Esophagus muscularis mucosa (tissue), 4 donors: ENCODE results near the gene HEATR5B. TPM values are rescaled to one million over a fixed set of nuclear protein-coding genes. Genes with fewer than 3 reads are reported as not detected.

Experiments used
- DNase-seq: peaks from one replicate; pipeline ENCODE4 v3.0.0-alpha.2; 2017; ENCODE audit errors: extremely low spot score
- H3K27ac ChIP-seq, 4 donors: fragments of 200-600 bp; sonication (generic); replicated peaks in 1 of 4; 1 replicate in 3 of 4; 2 replicates in 1 of 4; pipeline ENCODE4 v1.5.1; 2016 to 2019; ENCODE audit warnings: mild to moderate bottlenecking in 1 of 4
- H3K27me3 ChIP-seq, 4 donors: fragments of 200-600 bp; sonication (generic); one replicate each; pipeline versions ENCODE4 v1.5.1 to v1.6.0; 2016 to 2019
- H3K36me3 ChIP-seq, 4 donors: fragments of 200-600 bp; sonication (generic); one replicate each; pipeline ENCODE4 v1.5.1; 2016 to 2019
- H3K4me1 ChIP-seq, 4 donors: fragments of 200-600 bp; sonication (generic); one replicate each; pipeline ENCODE4 v1.5.1; 2016 to 2019
- H3K4me3 ChIP-seq, 4 donors: fragments of 200-600 bp; sonication (generic); 1 replicate in 2 of 4; 2 replicates in 2 of 4; pipeline ENCODE4 v1.5.1; 2016 to 2019; ENCODE audit warnings: mild to moderate bottlenecking in 4 of 4, moderate library complexity in 1 of 4
- H3K9me3 ChIP-seq, 4 donors: fragments of 200-600 bp; sonication (generic); 1 replicate in 3 of 4; 2 replicates in 1 of 4; pipeline ENCODE4 v1.5.1; 2016 to 2019
- CTCF ChIP-seq, 3 experiments: fragments of 200-600 bp in 2 of 3; fragments of 450-650 bp in 1 of 3; sonication (generic) in 2 of 3; IDR thresholded peaks; one replicate each; pipeline ENCODE4 v1.5.1; 2017 to 2019; ENCODE audit warnings: antibody characterized with exemption in 3 of 3, mild to moderate bottlenecking in 2 of 3, moderate library complexity in 1 of 3
- EP300 ChIP-seq: sonication (generic); formaldehyde crosslinking; IDR thresholded peaks from one replicate; pipeline ENCODE4 v1.6.1; 2017; ENCODE audit warnings: antibody characterized with exemption
- POLR2A ChIP-seq: fragments of 450-650 bp; IDR thresholded peaks from one replicate; pipeline ENCODE4 v1.6.1; 2017; ENCODE audit warnings: antibody characterized with exemption, moderate library complexity, mild to moderate bottlenecking, low read depth
- POLR2AphosphoS5 ChIP-seq, 2 donors: sonication (generic); formaldehyde crosslinking; IDR thresholded peaks; one replicate each; pipeline ENCODE4 v1.6.1; 2017; ENCODE audit warnings: antibody characterized with exemption in 2 of 2
- WGBS: methylation state at CpG from one replicate; pipeline ENCODE4 v1.1.5; 2018; 5-methylcytosine and 5-hydroxymethylcytosine counted together
- intact Hi-C: fragments of 100-400 bp; cut with DNase I; formaldehyde crosslinking; loops from one replicate; pipeline ENCODE4 v1.15.1; 2023
- total RNA-seq, 4 donors: library from RNA; depleted of rRNA; stranded (reverse); fragments of >200 nt; gene quantifications; one replicate each; pipeline versions ENCODE4 v1.1.0 to v1.2.1, GENCODE V29; 2016

Gene HEATR5B
- total RNA-seq, 4 donors from 2014 or later, result 14.6 to 21.2 (median 16.7) TPM

GRCh38 chr2:37105150-37105549, 21.0 kb upstream of the HEATR5B start:
- Histone ChIP-seq H3K4me1 (no peaks in the 10 kb centered on the region), H3K36me3 (peaks cover 54 to 97% (median 69%) of the 10 kb centered on the region in 4 donors), H3K27me3 (no peaks in the 10 kb centered on the region), H3K9me3 (no peaks in the 10 kb centered on the region), H3K4me3 (no peak overlapping the region), H3K27ac (no peak overlapping the region)
- intact Hi-C loops, result no loop called here
- no peak for DNase-seq
- 84% methylated on average over 5 of the region's 5 CpGs for WGBS
- TF ChIP-seq POLR2A (no peak), CTCF (IDR thresholded peaks at IDR 0.05) (no peak), EP300 (no peak), POLR2AphosphoS5 (IDR thresholded peaks at IDR 0.05) (no peak)

DNA sequence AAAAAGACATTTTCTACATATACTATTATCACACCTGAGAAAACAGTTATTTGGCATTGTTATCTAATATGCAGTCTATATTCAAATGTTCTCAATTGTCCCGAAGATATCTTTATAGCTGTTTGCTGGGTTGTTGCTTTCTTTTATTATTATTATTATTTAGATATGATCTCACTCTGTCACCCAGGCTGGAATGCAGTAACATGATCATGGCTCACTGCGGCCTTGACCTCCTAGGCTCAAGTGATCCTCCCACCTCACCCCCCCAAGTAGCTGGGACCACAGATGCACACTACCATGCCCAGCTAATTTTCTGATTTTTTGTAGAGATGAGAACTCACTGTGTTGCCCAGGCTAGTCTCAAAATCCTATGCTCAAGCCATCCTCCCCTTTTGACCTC, 20.0 kb upstream of the HEATR5B start:
- no peak overlapping the region for H3K27ac ChIP-seq

DNA sequence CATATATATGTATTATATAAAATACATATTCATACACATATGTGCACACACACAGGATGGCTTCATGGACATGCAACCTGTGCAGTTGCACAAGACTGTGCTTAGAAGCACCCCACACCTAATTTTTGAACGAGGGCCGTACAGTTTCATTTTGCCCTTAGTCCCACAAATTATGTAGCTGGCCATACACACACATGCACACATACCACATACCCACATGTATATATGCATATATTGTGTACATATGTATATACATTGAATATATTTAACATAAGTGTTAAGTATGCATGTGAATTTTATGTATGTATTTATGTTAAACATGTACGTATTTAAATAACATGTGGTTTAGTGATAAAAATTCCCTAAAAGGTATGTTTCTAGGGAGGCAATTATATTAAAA, 18.4 kb upstream of the HEATR5B start:
- no peaks in the 10 kb centered on the region for H3K27me3 ChIP-seq
- intact Hi-C loops, result no loop called here
- H3K4me1 ChIP-seq, result no peaks in the 10 kb centered on the region
- DNase-seq, result no peak
- no peak overlapping the region for H3K4me3 ChIP-seq
- TF ChIP-seq EP300, result no peak
- no peak for TF ChIP-seq POLR2AphosphoS5 (IDR thresholded peaks at IDR 0.05)
- no peak overlapping the region for H3K27ac ChIP-seq
- peaks cover 47 to 97% (median 61%) of the 10 kb centered on the region in 4 donors for H3K36me3 ChIP-seq
- WGBS, result 95% methylated on average over 3 of the region's 3 CpGs
- no peaks in the 10 kb centered on the region for H3K9me3 ChIP-seq

More for the DNA sequence above, 20.0 kb upstream of the HEATR5B start:
- no peak overlapping the region for H3K4me3 ChIP-seq
- 92% methylated on average over 2 of the region's 2 CpGs for WGBS
- TF ChIP-seq CTCF (IDR thresholded peaks at IDR 0.05) (no peak), POLR2AphosphoS5 (IDR thresholded peaks at IDR 0.05) (no peak), POLR2A (no peak), EP300 (no peak)
- peaks cover 54 to 98% (median 68%) of the 10 kb centered on the region in 4 donors for H3K36me3 ChIP-seq
- no peaks in the 10 kb centered on the region for H3K9me3 ChIP-seq
- DNase-seq, result no peak
- intact Hi-C loops, result no loop called here
- no peaks in the 10 kb centered on the region for H3K27me3 ChIP-seq
- H3K4me1 ChIP-seq, result no peaks in the 10 kb centered on the region

- WGBS, result 53% methylated on average over 1 of the region's 1 CpG
- no peak for TF ChIP-seq POLR2AphosphoS5 (IDR thresholded peaks at IDR 0.05)
- no peak for TF ChIP-seq POLR2A
- TF ChIP-seq EP300, result no peak
- TF ChIP-seq CTCF (IDR thresholded peaks at IDR 0.05), result no peak
- Histone ChIP-seq H3K4me1 (no peaks in the 10 kb centered on the region), H3K27me3 (no peaks in the 10 kb centered on the region), H3K36me3 (peaks cover 30 to 96% (median 54%) of the 10 kb centered on the region in 4 donors), H3K27ac (no peak overlapping the region), H3K4me3 (no peak overlapping the region), H3K9me3 (no peaks in the 10 kb centered on the region)
- intact Hi-C loops, result no loop called here
- DNase-seq, result no peak
Observed at GRCh38 chr2:37100054-37100453, 15.9 kb upstream of the HEATR5B start.

DNA sequence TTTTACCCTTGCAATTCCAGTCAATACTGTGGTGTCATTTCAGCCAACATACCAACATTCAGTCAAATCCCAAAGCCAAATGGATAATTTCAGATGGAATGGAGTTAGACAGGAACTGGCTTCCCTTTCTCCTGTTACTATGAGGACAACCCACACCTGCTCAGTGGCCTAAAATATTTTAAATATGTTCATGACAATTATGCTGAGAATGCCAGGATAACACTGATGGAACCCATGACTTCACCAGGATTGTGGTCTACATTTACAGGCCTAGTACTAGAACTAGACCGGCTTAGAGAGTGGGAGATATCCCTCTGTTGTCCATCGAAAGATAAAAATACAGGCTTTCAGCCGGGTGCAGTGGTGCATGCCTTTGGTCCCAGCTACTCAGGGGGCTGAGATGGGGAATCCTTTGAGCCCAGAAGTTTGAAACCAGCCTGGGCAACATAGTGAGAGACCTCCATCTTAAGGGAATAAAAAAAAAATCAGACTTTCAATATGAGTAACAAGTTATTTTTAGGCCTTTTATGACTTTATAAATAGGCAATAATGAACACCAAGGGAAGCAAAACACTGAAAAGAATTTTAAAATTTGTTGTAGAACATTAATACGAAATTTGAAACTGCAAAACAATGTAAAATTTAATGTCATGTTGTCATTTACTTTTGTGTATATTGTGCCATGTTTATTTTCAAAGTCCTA, 14.4 kb upstream of the HEATR5B start:
- intact Hi-C loops, result no loop called here
- DNase-seq, result no peak
- H3K4me1 ChIP-seq, result no peaks in the 10 kb centered on the region
- no peaks in the 10 kb centered on the region for H3K9me3 ChIP-seq
- TF ChIP-seq CTCF (IDR thresholded peaks at IDR 0.05) (no peak), POLR2A (no peak), POLR2AphosphoS5 (IDR thresholded peaks at IDR 0.05) (no peak), EP300 (no peak)
- no peak overlapping the region for H3K27ac ChIP-seq
- WGBS, result 91% methylated on average over 4 of the region's 4 CpGs
- peaks cover 42 to 98% (median 60%) of the 10 kb centered on the region in 4 donors for H3K36me3 ChIP-seq
- H3K27me3 ChIP-seq, result no peaks in the 10 kb centered on the region
- H3K4me3 ChIP-seq, result no peak overlapping the region
